GM12801 (cell line): ENCODE data around the gene RMND5B.

Experiments
- CTCF ChIP-seq: IDR thresholded peaks from one replicate; pipeline ENCODE4 v1.5.1; 2011; ENCODE audit warnings: control low read depth; ENCODE audit not compliant: insufficient read length; ENCODE audit errors: extremely low read depth

RMND5B gene

GRCh38 chr5:178153530-178154340, 22.9 kb downstream of the RMND5B start, which contains the start of gene NHP2:
TSS of gene NHP2 (minus strand) at chr5:178153885. CDS start at chr5:178153817, 68 bp downstream.
- TF ChIP-seq CTCF, result no peak

- no peak for TF ChIP-seq CTCF
Measured at GRCh38 chr5:178155065-178155464, 24.3 kb downstream of the RMND5B start.

DNA sequence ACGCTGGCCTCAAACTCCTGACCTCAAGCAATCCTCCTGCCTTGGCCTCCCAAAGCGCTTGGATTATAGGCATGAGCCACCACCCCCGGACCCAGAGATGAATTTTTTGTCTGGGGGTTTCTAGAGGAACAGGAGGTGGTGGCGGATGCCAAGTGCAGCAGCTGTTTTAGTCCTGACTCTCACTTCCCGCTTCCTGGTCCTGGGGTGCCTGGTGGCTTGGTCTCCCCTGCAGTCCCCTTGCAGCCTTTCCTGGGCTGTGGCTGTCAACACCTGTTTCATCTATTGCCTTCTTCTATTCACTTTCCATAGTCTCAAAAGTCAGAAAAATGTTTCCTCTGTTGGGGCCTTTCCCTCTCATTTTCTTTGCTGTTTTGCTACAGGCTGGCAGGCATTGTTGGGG, 29.4 kb downstream of the RMND5B start:
- TF ChIP-seq CTCF, result no peak

DNA sequence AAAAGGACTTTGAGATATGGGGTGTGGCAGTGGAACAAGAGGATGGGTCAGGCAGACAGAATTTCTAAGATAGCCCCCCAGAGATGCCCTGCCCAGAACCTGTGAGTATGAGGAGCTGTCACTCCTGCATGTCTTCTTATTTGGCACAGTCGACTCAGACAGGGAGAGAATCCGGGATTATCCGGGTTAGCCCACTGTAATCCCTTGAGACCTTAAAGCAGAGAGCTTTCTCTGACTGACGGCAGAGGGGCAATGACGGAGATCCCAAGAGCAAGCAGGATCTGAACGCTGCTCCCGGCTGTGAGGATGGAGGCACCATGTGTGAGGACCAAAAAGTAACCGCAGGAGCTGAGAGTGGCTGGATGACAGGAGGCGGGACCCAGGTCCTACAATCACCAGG, 31.7 kb downstream of the RMND5B start:
- no peak for TF ChIP-seq CTCF

GRCh38 chr5:178163772-178164735, 33.2 kb downstream of the RMND5B start:
- peak; percentile 77 for TF ChIP-seq CTCF

DNA sequence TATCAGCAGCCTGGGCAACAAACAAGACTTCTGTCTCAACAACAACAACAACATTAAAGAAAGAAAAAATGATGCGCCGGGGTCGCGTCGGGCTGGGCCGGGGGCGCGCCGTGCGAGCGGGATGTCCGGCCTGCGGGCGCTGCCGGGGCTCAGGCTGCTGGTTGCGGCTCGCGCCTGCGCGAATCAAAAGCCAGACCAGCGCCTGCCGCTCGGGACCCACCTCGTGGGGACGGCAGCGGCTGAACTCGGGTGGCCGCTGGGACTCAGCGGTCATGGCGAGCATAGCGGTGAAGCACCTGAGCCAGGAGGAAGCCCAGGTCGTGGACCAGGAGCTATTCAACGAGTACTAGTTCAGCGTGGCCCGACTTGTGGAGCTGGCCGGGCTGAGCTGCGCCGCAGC, 34.8 kb downstream of the RMND5B start:
- no peak for TF ChIP-seq CTCF

DNA sequence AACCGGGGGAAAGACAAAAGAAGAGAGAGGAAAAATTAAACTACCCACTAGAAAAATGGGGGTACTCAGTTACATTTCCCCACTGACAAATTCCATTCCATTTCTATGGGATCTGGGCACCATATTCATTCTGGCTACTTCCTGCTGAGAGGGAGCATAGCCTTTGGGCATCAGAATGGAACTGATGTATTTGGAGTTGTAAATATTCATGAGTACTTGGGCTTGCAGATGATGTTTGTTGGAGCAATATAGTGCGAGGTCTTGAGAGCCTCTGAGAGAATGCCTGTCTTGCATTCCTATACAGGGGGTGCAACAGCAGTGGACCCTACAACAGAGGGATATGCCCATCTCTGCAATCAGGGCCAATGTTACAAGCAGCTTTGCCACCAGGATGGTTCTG, 39.6 kb downstream of the RMND5B start:
- TF ChIP-seq CTCF, result no peak
